Stimulated activated CD4-positive, alpha-beta T cell treated with anti-CD3 and anti-CD28 coated beads, Interleukin-4, amount 100 ng/mL, for 4 hours (primary cell): ENCODE results near the gene CLTC.
"Not testable (repeated sequence)": the region's sequence is repeated elsewhere in the genome, so short reads cannot be mapped to it uniquely, and the experiment has no call there.

Source experiments
- DNase-seq, 2 experiments: peaks; one replicate each; pipeline ENCODE4 v3.0.0-alpha.2; 2020

The CLTC gene

DNA sequence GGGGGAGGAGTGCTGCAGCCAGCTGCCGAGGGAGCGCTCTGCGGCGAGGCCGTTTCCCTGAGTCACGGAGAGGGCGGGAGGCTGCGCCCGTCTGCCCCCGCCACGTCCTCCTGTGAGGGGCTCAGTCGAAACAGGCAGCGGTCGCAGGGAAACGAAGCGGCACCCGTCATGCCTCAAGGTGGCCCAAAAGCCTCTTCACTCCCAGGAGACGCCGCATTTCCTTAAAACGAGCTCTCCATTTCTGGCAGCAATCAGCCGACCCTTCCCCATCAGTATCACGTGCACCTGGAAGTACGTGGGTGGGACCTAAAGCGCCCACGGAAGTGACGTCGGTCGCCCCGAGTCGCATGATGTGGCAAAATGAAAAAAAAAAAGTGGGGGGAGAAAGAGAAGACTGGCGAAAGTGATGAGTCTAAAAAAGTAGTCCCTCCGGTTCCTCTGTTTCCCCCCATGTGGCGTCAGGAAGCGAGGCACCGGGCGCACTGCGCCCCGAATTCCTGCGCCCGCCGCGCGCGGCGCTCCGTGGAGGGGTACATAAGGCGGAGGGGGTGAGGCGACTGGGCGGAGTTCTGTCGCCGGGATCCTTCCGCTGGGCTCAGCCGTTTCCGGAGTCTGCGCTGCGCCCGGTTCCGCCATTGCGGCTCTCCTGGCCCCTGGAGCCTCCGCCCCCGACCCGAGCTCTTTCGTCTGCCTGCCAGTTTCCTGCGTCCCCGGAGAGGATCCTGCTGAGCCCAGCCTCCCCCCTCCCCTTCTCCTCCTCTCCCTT is at the start of gene CLTC:
Gene CLTC (plus strand): TSS at position 598 of the 766 bp plus-strand sequence. CDS start 237 bp downstream, outside the sequence.
- peak; percentile 87 to 96 for DNase-seq

DNA sequence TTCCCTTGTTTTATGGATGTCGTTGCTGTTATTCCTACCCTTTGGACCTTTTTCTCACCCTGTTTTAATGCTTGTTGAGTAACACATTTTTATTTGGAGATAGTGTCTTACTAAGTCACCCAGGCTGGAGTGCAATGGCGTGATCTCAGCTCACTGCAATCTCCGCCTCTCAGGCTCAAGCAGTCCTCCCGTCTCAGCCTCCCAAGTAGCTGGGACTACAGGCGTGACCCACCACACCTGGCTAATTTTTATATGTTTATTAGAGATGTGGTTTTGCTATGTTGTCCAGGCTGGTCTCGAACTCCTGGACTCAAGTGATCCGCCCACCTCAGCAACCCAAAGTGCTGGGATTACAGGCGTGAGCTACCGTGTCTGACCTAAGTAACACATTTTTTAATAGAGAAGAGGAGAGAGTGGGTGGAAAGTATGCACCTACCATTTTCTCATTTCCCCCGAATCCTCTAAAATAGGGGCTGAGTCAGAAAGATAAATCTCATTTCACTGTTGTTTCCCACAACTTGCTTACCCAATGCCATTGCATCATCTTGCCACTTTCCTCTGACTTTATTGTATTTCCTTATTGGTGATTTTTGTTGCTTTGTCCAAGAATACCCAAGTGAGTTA is 47.3 kb upstream of the CLTC start:
- no peak for DNase-seq

DNA sequence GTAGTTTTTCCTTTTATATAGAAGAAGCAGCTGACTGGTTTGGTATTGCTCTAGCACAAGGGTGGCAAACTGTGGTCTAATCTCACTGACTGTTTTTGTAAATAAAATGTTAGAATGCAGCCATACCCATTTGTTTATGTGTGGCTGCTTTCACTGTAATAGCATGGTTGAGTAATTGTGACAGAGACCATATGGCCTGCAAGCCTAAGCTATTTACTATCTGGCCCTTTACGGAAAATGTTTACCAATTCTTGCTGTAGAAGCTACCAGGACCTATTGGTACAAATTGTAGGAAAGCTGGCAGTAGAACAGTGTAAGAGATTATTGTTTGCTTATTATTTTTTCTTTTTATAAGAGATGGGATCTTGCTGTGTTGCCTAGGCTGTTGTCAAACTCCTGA is 35.5 kb upstream of the CLTC start:
- not testable (repeated sequence) for DNase-seq

DNA sequence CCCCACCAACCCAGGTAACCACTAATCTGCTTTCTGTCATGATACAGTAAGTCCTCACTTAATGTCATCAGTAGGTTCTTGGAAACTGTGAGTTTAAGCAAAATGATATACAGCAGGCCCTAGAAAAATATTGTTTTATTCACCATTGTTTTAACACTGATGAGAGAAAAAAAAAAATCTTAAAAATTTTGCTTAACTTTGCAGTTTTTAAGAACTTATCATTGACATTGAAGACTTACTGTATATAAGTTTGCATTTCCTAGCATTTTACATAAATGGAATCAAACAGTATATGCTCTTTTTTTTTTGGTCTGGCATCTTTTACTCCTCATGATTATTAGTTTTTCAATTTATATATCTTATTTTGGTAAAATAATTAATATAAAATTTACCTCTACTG is 19.5 kb upstream of the CLTC start:
- no peak for DNase-seq

DNA sequence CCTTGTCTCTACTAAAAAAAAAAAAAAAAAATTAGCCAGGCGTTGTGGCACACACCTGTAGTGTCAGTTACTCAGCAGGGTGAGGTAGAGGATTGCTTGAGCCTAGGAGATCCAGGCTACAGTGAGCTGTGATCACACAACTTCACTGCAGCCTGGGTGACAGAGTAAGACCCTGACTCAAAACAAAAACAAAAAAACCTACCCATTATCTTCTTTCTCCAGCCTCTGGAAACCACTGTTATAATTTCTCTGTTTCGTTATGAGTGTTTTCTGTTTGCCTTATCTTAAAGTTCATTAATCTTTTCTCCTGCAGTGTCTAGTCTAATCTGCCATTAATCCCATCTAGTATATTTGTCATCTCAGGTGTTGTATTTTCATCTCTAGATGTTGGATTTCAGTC is 18.6 kb upstream of the CLTC start:
- no peak for DNase-seq

DNA sequence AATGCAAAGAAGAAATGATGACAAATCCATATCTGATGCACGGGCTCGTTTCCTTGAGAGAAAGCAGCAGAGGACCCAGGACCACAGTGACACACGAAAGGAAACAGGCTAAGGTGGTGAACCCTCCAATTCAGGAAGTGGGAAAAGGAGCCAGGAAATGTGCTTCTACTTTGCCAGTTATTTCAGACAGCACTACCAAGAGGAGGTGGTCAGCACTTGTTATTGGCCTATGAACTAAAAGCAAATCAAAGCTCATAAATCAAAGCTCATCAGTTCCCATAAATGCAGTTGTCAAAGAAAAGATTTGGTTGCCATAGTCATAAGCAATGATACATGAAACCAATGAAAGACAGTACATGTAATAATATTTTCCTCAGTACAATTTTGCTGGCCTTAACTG is 12.6 kb upstream of the CLTC start:
- DNase-seq: no peak

DNA sequence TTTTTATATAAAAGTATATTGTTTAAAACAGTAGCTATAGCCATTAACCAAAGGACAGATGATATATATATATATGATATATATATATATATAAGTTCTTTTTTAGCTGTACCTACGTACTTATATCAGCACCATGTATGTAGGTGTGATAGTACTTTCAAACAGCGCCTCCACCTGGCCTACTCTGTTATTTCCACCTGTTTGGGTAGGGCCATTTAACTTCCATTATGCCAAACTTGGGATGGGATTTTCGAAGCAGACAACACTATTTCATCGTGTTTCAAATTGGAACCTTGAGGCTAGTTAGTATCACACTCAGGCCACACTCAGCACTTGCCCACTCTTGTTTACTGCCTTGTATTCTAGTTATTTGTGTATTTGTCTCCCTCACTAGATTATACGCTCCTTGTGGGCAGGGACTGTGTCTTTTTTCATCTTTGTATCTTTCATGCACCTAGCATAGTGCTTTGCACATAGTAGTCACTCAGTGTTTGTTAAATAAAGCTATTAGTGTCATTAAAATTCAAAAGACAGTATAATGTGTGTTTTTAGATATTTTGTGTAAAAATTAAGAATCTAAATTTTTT is 11.8 kb upstream of the CLTC start:
- DNase-seq: peak in 1 of 2 experiments; percentile 11

DNA sequence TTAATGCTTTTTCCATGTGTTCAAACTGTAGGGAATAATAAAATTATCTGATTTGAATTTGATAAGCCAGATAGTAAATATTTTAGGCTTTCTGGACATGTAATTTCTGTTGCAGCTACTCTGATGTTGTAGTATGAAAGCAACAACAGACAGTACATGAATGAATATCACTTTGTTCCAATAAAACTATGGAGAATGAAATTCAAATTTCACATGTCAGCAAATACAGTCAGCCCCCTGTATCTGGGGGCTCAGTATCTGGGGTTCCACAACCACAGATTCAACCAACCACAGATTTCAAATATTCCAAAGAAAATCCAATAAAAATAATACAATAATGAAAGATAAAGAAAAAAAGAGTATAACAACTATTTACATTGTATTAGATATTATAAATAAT is 8.2 kb upstream of the CLTC start:
- DNase-seq: no peak

DNA sequence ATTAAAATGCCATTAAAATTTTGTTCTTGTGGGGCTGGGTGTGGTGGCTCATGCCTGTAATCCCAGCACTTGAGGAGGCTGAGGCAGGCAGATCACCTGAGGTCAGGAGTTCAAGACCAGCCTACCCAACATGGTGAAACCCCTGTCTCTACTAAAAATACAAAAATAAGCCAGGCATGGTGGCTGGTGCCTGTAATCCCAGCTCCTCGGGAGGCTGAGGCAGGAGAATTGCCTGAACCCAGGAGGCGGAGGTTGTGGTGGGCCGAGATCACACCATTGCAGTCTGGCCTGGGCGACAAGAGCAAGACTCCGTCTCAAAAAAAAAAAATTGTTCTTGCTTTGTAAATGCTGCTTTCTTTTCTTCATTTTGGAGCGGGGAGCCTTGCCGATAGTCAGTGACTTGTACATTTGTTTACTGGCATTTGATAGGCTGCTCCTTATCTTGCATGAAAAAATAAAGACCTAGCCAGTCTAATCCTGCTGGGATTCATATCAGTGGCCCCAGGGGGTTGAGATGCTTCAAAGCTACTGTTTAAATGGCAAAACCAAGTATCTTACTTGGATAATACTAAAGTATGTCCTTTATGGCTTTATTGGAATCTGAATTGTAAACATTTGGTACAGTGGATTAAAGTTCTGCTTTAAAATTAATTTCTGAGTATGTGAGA is 3.3 kb upstream of the CLTC start:
- DNase-seq: no peak

DNA sequence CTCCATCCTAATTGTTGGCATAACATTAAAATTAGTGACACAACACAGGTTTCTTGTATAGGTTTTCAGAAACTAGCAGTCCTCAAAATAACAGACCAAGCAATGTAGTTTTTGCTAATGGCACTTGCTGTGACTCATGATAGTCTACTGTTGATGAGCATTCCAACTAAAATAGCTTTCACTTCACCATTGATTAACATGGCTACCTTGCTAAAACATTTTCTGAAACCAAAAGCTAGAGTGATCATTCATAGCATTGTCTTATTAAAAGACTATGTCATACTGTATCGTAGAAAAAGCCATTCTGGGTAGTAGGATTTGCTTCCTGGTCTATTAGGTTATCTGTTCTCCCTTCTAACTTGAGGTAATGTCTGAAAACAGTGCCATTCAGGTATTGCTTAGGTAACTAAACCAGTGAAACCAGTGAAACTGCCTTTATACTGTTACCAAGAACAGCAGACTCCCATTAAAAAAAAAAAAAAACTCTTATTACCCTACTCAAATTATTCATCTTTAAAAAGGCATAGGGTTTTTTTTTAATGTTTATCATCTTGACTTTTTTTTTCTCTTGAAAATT is 2.5 kb upstream of the CLTC start:
- DNase-seq: no peak

DNA sequence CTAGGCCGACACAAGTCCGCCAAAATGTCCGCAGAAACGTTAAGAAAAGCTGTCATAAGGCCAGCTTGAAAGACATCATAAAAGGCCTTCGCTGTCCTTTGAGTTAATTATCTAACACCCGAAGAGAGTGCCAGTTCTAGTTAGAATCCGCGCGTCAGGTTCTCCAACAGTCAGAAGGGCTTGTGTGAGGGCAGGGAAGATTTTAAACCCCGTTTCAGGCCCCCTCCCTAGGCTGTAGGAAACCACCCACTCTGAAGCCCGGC is 729 bp upstream of the CLTC start:
- DNase-seq: no peak

DNA sequence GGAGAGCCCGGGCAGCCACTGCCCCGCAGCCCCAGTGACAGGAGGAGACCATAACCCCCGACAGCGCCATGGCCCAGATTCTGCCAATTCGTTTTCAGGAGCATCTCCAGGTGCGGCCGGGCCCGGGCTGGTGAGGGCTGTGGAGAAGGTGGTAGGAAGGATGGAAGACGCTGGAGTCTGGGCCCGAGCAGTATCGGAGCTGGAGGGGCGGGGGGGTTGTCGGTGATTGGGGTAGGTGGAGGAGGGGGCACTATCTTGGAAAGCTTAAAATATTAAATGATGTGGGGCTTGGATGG is 317 bp downstream of the CLTC start:
- DNase-seq: no peak

DNA sequence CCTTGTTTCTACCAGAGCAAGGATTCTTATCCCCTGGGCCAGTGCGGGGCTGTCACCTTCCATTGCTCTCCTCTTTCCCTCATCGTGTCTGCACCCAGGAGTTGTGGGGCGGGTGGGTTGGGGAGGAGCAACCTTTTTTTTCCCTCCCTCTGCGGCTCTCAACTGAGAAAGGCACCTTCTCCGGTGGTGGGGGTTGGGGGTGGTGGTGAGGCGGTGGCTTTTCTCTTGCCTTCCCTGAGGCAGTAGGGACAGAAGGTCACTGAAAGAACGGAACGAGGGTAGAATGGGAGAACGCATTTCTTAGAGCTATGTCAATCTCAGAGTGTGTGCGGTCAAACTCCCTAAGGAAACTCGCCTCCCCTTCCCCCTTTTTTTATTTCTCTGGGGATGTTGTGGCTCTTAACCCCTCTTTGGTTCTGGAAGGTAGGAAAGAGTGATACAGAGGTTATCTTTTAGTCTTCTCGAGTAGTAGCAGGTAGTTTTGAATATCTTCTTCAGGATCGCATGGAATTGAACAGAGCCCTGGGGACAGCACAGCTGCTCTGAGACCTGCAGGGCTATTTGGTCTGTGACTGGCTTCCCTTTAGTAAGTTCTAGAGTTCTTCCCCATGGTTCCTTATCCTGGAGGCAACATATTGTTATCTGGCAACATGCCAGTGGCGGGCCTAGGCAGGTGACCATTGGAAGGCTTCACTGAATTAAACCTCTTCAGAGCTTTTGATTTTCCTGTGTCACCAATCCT is 994 bp downstream of the CLTC start:
- peak; percentile 39 to 48 for DNase-seq

DNA sequence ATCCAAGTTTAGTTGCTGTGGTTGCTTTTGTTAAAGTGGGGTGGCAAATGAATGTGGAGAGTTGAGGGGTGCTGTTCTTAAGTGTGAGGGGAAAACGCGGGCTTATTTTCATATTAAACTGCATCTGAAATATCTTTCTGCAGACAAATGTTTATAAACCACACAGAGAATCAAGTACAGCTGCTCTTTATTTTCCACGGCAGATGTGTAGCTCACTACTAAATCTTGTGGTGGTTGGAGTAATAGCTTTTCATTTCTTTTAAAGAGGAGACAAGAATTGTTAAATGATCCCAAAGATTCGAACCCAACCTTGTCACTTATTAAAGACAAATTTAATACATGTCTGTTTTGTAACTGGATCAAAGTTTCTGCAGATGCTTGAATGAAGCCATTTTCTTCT is 2.1 kb downstream of the CLTC start:
- no peak for DNase-seq

DNA sequence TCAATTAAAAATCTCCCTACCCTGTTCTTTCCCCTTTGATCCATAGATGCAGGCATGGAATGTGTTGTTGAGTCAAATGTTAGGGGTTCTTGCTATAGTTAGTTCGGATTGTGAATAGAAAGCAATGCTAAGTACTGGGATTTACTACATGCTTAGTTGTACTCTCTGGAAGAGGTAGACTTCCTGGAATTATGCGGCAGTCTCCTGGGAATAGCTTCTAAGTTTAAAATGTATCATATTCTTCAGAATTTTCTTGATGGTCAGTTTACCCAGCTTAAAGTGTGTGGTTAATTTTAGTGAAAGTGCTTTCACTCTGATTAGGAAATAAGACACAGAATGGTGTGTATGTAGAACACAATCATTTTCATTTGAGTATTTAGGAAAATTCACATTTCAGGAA is 3.5 kb downstream of the CLTC start:
- no peak for DNase-seq

DNA sequence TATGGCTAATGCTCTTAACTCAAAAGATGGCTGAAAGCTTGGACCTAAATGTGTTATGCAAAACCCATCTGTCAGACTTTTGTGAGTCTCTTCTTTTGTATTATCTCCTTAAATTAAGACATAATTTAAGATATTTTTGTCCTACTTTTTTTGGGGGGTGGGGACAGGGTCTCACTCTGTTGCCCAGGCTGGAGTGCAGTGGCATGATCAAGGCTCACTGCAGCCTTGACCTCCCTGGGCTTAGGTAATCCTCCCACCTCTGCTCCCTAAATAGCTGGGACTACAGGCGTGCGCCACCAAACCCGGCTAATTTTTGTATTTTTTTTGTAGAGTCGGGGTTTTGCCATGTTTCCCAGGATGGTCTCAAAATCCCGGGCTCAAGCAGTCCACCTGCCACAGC is 7.1 kb downstream of the CLTC start:
- no peak for DNase-seq

DNA sequence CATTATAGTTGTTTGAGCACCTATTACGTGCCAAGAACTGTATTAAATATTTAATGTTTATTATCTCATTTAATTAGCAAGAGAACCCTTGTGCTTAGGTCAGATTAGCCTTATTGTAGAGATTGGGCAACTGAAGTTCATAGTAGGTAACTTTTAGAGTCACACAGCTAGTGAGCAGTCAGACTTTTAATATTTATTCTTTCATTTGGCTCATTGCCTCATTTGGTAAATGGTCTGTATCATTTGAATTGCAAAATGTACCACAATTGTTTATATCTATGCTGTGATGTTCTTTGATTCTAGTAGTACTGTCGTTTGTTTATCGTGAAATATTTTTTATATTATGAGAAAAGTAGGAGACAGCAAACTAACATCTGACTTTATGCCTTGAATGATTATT is 7.6 kb downstream of the CLTC start:
- no peak for DNase-seq

DNA sequence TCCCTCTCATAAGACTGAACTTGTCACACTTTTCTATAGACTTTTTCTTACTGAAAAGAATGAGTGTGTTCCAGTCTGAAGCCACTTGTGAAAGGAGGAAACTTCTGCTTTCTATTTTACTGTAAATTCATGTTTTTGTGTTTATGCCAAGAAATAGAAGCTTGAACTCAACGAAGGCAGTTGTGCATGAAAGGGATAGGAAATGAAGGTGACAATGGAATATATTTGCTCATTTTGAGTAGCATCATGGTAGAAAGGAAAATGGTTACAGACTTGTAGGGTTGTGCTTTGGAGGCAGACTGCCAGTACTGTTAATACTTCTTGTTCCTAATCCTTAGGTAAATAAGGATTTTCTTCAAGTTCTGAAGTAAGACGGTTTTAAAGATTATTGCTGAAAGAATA is 8.1 kb downstream of the CLTC start:
- no peak for DNase-seq

DNA sequence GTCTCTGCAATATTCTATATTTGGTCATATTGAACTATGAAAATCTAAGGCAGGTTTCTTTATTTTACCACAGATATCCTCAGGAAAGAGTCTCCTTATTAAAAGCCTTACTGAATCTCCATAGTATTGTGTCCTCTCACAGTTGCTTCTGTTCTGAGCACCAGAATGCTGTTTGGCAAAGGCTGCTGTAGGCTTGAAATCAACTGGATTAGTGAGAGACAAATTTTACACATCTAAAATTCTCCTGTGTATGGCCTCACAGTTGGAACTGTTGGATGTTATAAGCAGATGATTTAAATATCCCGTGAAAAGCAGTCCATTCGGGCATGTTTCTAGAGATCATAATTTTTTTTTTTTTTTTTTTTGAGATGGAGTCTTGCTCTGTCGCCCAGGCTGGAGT is 9.5 kb downstream of the CLTC start:
- DNase-seq: no peak

DNA sequence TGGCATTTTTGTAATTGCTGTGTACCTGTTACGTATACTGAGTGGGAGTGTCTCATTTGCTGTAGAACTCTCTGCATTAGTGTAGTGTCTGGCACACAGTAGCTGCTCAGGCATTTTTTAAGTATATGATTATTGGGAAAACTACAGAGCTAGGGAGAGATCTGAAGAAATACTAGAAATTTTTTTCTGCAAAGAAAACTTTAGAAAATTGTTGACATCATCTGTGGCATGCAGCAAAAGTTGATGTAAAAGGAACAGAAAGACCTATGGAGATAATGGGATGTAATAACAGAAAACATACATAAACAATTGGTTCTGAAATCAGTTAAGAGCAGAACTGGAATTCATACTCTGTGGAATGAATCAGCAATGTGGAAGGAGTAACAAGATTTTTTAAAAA is 11.6 kb downstream of the CLTC start:
- DNase-seq: no peak

DNA sequence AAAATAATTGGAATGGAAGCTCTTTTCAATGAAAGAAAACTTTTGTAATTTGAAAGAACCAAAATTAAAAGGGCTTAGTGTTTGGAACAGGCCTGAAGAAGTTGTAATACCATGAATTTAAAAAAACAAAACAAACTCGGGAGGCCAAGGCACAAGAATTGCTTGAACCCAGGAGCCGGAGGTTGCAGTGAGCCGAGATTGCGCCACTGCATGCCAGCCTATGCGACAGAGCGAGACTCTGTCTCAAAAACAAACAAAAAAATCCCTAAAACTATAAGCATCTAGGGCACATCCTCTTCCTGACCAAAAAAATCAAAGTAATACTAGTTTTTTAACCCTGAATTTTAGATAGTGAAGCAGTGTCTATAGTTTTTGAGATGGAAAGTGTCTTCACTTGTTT is 12.7 kb downstream of the CLTC start:
- DNase-seq: no peak

DNA sequence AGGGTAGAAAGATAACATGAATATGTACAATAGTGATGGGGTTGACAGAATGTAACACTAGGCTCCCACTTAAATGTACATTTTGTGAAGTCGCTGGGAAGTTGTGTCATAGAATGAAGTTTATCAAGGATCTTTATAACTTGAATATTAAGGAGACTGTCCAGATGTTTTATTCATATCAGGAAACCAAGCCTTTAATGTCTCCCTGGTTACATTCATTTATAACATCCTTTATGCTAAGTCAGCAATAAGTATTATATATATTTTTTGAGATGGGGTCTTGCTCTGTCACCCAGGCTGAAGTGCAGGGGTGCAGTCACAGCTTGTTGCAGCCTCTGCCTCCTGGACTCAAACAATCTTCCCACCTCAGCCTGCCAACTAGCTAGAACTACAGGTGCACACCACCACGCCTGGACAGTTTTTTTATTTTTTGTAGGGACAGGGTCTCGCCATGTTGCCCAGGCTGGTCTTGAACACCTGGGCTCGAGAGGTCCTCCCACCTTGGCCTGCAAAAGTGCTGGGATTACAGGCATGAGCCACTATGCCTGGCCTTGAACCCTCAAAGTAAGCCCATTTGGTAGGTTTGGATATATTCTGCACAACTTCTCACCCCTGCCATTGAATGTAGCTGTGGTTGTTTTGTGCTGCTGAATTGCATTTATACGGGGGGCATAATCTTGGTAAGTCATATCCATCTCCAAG is 14.1 kb downstream of the CLTC start:
- no peak for DNase-seq
